NCI-H2227 treated with DMSO at 0.1 percent for 48 hours (cell line): ENCODE results near the gene TMEM203.

Source experiments
- DNase-seq: peaks from one replicate; lab custom pipeline; 2025; lab: John Stamatoyannopoulos, UW

Gene TMEM203

DNA sequence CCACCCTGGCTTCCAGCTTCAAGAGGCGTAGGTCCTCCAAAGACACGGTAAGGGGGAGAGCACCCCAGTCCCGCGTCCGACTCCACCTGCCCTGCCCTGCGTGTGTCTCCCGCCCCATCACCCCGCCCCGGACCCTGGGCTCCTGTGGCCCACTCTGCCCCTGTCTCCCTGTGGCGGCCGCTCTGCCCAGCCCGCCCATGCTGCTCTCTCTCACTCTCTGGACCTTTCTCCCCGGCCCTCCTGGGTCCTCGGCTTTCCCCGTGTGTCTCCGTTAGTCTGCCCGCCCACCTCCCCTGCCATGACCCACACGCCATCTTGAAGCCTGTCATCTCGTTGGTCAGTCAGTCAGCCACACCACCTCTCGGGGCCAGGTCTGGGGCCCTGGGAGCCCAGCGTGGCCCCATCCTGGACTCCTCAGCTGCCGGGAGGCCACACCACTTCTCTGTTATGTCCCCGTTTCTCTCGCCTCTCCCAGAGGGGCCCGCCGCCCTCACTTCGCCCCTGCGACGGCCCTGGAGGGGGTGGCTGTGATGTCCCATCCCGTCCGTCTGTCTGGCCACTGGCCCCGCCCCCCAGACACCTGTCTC lies 40.1 kb downstream of the TMEM203 start:
- DNase-seq = no peak

GRCh38 chr9:137164370-137165249 lies 40.8 kb downstream of the TMEM203 start:
- DNase-seq = no peak

GRCh38 chr9:137163805-137164204 lies 41.6 kb downstream of the TMEM203 start:
- DNase-seq = no peak

DNA sequence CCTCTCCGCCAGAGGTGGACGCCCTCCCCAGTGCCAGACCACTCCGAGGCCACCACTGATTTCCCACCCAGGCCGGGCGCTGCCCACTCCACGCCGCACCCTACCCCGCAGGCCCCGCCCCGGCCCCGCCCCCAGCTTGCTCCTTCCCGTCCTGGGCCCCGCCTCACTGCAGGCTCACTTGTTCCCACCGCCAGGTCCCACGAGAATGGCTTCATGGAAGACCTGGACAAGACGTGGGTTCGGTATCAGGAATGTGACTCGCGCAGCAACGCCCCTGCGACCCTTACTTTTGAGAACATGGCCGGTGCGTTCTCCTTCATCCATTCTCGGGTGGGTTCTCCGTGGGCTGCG lies 42.1 kb downstream of the TMEM203 start:
- no peak for DNase-seq

GRCh38 chr9:137162505-137163364 lies 42.7 kb downstream of the TMEM203 start:
- no peak for DNase-seq

DNA sequence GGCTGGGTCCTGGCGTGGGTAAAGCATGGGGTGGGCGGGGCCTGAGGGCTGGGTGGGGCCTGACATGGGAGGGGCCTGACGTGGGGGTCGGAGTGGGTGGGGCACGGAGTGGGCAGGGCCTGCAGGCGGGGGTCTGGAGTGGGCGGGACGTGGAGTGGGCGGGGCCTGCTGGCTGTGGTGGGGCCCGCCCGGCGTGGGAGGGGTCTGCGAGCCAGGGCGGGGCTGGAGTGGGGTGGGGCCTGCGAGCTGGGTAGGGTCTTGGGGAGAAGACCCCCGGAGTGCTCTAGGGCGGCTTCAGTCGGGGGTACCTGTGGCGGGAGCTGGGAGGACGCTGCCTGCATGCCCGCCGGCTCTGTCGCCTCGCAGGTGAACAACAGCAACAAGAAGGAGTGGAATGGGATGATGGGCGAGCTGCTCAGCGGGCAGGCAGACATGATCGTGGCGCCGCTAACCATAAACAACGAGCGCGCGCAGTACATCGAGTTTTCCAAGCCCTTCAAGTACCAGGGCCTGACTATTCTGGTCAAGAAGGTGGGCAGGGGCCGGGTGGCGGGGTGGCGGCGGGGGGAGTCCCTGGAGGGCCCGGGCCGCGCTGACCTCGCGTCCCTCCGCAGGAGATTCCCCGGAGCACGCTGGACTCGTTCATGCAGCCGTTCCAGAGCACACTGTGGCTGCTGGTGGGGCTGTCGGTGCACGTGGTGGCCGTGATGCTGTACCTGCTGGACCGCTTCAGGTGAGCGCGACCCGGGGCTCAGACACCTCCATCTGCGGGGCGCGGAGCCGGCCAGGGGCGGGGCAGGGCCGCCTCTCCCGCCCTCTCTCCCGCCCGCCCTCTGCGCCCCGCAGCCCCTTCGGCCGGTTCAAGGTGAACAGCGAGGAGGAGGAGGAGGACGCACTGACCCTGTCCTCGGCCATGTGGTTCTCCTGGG lies 43.6 kb downstream of the TMEM203 start:
- no peak for DNase-seq

- no peak for DNase-seq
Measured at GRCh38 chr9:137160716-137161557, 44.5 kb downstream of the TMEM203 start.

DNA sequence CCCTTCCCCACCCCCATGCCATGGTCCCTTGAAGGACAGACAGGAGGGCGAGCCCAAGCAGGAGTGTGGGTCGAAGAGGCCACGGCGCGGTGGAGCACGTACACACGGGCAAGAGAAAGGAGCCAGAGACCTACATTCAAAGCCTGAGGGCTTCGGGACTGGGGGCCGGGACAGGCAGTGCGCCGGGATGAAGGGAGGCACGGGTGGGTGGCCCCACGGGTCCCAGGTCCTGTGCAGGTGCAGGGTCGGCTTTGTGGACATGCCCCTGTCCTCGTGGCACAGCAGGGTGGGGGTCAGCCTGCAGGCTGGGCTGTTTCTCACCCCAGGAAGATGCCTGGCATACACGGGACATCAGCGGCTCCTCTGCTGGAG lies 45.4 kb downstream of the TMEM203 start:
- DNase-seq = no peak

GRCh38 chr9:137159105-137160053 lies 46.1 kb downstream of the TMEM203 start:
- no peak for DNase-seq

DNA sequence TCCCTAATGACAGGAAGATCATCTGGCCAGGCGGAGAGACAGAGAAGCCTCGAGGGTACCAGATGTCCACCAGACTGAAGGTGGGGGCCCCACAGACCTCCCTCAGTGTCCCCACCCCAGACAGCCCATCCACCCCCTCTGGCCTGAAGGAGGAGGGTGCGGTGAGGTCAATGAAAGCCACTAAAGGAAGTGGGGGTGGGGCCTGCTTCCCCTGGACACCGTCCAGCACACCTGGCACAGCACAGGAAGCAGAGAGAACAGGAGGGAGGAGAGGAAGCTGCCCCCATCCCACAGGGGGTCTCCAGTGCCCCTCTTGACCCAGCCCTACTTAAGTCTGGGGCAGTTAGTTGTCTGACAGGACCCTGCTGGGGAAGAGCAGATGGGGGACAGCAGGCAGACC lies 46.8 kb downstream of the TMEM203 start:
- no peak for DNase-seq

DNA sequence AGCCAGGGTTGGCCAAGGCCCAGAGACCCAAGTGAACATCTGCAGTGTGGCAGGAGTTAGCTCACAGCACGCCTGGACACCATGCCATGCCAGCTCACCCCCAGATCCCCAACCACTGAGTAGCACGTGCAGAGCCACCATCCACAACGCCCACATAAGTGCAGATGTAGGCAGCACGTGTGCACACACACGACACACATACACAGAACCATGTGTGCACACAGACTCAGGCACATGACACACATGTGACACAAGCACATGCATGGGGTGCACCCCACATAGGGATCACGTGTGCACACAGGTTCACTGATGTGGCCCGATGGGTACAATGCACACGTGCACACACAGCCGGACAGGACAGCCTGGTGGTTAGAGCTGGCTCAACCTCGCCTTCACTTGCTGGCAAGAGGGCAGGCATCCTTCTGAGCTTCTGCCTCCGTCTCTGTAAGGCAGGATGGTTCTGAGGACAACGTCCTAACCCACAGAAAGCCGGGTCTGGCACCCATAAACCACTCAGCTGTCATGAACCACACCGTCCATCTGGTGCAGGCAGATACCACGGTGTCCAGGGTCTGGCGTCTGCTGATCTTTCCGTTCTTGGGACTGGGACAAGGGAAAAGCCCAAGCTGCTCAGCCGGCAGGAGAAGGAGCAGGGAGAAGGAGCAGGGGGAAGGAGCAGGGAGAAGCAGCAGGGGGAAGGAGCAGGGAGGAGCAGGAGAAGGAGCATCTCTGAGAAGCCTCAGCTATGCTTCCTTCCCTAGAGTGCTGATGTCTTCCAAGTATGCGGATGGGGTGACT lies 47.6 kb downstream of the TMEM203 start:
- no peak for DNase-seq

GRCh38 chr9:137156567-137157375 lies 48.7 kb downstream of the TMEM203 start:
- DNase-seq = no peak
